ENCODE measurements around the gene IARS1. TPM values are rescaled to one million over a fixed set of nuclear protein-coding genes. Genes with fewer than 3 reads are reported as not detected.
A peak's percentile ranks its signal among the peaks of the same experiment; 100 is the strongest.

IARS1 gene
- total RNA-seq, 1 donor from 2014 or later, result 31.5 TPM

DNA sequence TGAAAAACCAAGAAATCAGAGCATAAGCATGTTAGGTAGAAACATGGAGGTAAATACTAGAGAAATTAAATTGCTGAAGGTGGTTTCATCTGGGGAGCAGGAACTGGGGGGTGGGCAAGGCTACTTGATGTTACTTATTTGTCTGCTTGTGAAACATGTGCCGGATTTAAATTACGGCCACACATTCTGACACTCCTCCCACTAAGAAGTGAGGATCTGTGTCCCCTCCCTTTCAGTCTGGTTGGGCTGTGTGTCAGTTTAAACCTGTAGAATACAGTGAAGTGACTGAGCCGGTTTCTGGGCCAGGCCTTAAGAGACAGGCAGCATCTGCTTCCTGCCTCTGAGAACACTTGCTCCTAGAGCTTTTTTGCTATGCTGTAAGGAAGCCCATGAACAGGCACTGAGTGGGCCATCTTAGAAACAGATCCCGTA is 2.3 kb upstream of the IARS1 start:
- DNase-seq (ENCODE audit: low spot score) (no peak), ATAC-seq (no peak)

DNA sequence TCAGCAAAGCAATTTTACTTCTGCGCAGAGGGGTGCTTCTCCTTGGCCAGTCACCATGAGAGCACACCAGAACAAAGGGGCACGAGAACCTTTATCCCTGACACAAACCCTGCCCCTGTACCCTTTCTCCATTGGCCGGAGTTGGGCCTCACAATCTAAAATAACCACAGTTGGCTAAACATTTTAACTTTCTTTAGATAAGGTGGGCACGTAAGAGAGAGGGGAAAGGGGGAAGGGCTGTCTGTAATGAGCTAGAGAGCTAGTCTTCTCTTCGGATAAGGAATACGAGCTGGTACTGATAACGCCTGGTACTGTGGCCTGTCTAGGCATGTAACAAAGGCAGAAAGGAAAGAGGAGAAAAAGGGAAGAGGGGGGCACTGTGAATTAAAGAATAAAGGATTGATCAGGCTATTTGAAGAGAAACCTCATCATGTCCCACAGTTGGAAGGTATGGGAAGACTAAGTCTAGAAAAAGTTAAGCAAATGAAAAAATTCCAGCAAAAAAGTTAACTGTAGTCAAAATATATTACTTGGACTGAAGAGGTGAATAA is 1.8 kb upstream of the IARS1 start:
- ATAC-seq, result no peak
- no peak for DNase-seq (ENCODE audit: low spot score)

GRCh38 chr9:92294297-92294676 is 790 bp upstream of the IARS1 start:
- ATAC-seq (no peak), DNase-seq (ENCODE audit: low spot score) (no peak)

GRCh38 chr9:92293075-92293354 is 482 bp downstream of the IARS1 start:
- ATAC-seq, result no peak
- no peak for DNase-seq (ENCODE audit: low spot score)

GRCh38 chr9:92292338-92293074 is 991 bp downstream of the IARS1 start:
- DNase-seq (ENCODE audit: low spot score), result no peak
- no peak for ATAC-seq

- no peak for DNase-seq (ENCODE audit: low spot score)
- no peak for ATAC-seq
Observed at GRCh38 chr9:92291577-92291976, 1.9 kb downstream of the IARS1 start.

- no peak for ATAC-seq
- no peak for DNase-seq (ENCODE audit: low spot score)
Observed at GRCh38 chr9:92290785-92291429, 2.6 kb downstream of the IARS1 start.

- DNase-seq (ENCODE audit: low spot score), result no peak
- no peak for ATAC-seq
Observed at GRCh38 chr9:92289708-92290390, 3.6 kb downstream of the IARS1 start.

DNA sequence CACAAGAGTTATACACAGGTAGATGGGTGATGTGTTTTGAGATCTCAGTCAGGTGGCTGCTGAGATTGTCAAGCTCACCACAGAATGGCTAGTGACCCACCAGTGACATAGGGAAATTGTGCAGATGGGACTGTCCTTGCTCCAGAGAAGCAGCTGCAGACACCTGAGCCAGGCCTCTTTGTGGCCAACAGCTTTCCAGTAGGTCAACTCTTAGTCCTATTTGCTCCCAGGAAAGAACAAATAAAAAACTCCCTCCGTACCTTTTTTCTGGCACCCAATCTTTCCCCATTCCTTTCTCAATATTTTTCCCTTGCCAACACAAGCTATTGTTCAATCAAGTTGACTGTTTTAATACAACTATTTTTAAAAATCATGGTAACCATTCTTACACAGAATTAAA is 14.2 kb downstream of the IARS1 start:
- DNase-seq (ENCODE audit: low spot score) (no peak), ATAC-seq (peak; percentile 95)

DNA sequence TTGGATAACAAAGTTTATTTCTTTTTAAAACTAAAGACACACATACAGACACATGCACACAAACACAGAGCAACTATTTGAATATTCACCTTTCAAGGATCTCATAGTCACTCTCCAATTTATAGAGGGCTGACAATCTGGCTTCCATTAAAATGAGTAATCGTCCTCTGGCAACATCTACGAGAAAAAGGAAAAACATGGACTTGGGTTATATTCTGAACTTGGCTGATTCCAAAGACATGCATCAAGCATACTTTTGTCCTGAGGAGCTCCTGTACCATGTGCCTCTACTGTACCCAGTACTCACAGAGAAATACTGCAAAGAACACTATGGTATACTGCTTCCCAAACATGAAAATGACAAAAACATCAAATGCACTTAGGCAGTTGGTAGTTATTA is 15.4 kb downstream of the IARS1 start:
- ATAC-seq (no peak), DNase-seq (ENCODE audit: low spot score) (no peak)

GRCh38 chr9:92276331-92277032 is 17.0 kb downstream of the IARS1 start:
- ATAC-seq, result no peak
- no peak for DNase-seq (ENCODE audit: low spot score)

GRCh38 chr9:92275541-92275940 is 18.0 kb downstream of the IARS1 start:
- ATAC-seq, result no peak
- no peak for DNase-seq (ENCODE audit: low spot score)

DNA sequence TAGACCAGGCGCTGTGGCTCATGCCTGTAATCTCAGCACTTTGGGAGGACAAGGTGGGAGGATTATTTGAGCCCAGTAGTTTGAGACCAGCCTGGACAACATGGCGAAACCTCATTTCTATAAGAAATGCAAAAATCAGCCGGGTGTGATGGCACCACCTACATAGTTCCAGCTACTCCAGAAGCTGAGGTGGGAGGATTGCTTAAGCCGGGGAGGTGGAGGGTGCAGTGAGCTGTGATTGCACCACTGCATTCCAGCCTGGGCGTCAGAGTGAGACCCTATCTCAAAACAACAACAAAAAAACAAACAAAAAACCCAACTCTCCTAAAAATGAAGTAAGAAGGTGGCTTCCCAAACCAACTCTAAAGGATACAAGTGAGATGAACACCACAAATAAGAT is 23.0 kb downstream of the IARS1 start:
- ATAC-seq, result no peak
- no peak for DNase-seq (ENCODE audit: low spot score)

DNA sequence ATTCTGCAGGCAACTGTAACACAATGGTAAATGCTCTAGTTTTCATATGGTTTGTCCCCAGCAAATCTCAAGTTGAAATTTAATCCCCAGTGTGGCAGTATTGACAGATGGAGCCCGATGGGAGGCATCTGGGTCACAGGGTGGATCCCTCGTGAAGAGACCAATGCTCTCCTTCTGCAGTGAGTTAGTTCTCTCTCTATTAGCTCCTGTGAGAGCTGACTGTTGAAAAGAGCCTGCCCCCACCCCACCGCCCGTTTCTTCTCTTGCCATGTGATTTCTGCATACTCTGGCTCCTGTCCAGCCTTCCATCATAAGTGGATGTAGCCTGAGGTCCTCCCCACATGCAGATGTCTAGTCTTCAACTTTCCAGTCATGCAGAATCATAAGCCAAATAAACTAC is 27.0 kb downstream of the IARS1 start:
- DNase-seq (ENCODE audit: low spot score), result no peak
- no peak for ATAC-seq

- no peak for DNase-seq (ENCODE audit: low spot score)
- no peak for ATAC-seq
Observed at GRCh38 chr9:92265154-92265553, 28.3 kb downstream of the IARS1 start.

DNA sequence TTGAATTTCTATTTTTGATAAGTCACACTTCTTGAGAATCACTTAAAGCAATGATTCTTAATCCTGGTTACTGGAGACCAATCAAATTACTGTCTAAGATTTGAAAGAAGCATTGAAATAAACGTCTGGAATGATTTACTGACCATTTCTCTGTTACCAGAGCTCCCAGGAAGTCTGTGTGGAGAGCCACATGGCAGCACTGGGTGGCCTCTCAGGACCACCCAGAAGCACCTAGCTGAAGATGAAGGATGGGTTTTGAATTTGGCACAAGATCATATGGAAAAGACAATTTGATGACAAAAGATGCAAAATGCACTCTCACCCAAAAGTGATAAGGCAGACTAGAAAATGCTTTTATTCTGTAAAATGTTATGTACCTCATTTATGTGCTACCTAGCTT is 30.4 kb downstream of the IARS1 start:
- DNase-seq (ENCODE audit: low spot score) (no peak), ATAC-seq (no peak)

- DNase-seq (ENCODE audit: low spot score) (no peak), ATAC-seq (peak; percentile 34)
Observed at GRCh38 chr9:92257327-92257726, 36.2 kb downstream of the IARS1 start.

GRCh38 chr9:92254381-92255337 is 38.8 kb downstream of the IARS1 start:
- no peak for DNase-seq (ENCODE audit: low spot score)
- ATAC-seq, result no peak

- DNase-seq (ENCODE audit: low spot score) (no peak), ATAC-seq (no peak)
Observed at GRCh38 chr9:92253656-92254055, 39.8 kb downstream of the IARS1 start.

DNA sequence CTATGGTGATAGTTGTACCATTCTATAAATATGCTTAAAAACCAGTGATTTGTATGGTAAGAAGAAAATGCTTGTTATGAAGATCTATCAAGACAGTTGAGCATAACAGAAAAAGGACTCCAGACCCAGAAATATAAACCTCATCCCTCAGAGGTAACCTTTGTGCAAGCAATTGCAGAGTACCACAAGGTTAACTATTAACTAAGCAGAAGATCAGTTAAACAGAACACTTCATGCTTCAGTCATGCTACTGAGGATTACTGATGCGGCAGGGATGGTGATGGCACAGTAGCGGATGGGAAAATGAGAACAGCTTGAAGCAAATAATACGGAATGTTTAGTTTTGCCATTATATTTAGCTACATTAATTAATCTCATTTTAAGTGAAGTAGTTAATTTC is 45.5 kb downstream of the IARS1 start:
- DNase-seq (ENCODE audit: low spot score), result no peak
- peak; percentile 97 for ATAC-seq

All from left lobe of liver (tissue), 2 donors.